ENCODE data around the gene MED12L.

- TF ChIP-seq REST (IDR thresholded peaks at IDR 0.05; ENCODE audit: insufficient read depth in 1 of 2, low read depth in 2 of 2, low read length in 2 of 2) (no peak), POLR2AphosphoS5 (IDR thresholded peaks at IDR 0.05; ENCODE audit: low read depth, low read length) (no peak), SIN3A (IDR thresholded peaks at IDR 0.05; ENCODE audit: borderline replicate concordance, insufficient read depth, low read length) (no peak)
These were observed 381.6 kb downstream of the MED12L start for GRCh38 chr3:151467069-151467468.
